Testis (tissue), 3 donors: ENCODE results near the gene DUSP28. TPM values are rescaled to one million over a fixed set of nuclear protein-coding genes. Genes with fewer than 3 reads are reported as not detected.

Experiments
- DNase-seq: peaks from one replicate; pipeline ENCODE4 v3.0.0-alpha.2; 2019
- H3K27ac ChIP-seq, 2 donors: fragments of 200-600 bp; sonication (generic); one replicate each; pipeline ENCODE4 v1.5.1; 2019
- H3K27me3 ChIP-seq: fragments of 200-600 bp; sonication (generic); one replicate; pipeline ENCODE4 v1.5.1; 2019
- H3K36me3 ChIP-seq: fragments of 200-600 bp; sonication (generic); one replicate; pipeline ENCODE4 v1.5.1; 2017; ENCODE audit warnings: low read depth; ENCODE audit errors: missing control alignments
- H3K4me1 ChIP-seq: fragments of 200-600 bp; sonication (generic); one replicate; pipeline ENCODE4 v1.5.1; 2019
- H3K4me3 ChIP-seq, 2 donors: fragments of 200-600 bp; sonication (generic); one replicate each; pipeline ENCODE4 v1.5.1; 2017 to 2019
- H3K9me3 ChIP-seq: fragments of 200-600 bp; sonication (generic); one replicate; pipeline ENCODE4 v1.5.1; 2017
- POLR2A ChIP-seq: fragments of 450-650 bp; IDR thresholded peaks from one replicate; pipeline ENCODE4 v1.6.1; 2017; ENCODE audit warnings: antibody characterized with exemption, mild to moderate bottlenecking, moderate library complexity
- WGBS, 2 donors: methylation state at CpG; one replicate each; pipeline ENCODE4 v1.1.5; 2018; 5-methylcytosine and 5-hydroxymethylcytosine counted together
- intact Hi-C: fragments of 100-400 bp; cut with DNase I; formaldehyde crosslinking; loops from one replicate; pipeline ENCODE4 v1.15.1; 2023; ENCODE audit warnings: low total_unique reads
- polyA plus RNA-seq: library from polyadenylated mRNA; stranded (reverse); fragments of 350-450 nt; fragmentation: Illumina TruSeq; extraction: RNeasy Lipid Tissue Mini Kit (QIAGEN cat#74804); gene quantifications from one replicate; pipeline ENCODE4 v1.2.3, GENCODE V29; 2014; ENCODE audit warnings: low read depth, low replicate concordance; ENCODE audit not compliant: insufficient read depth
- total RNA-seq, 2 donors: library from RNA; depleted of rRNA; stranded (reverse); fragments of >200 nt; gene quantifications; one replicate each; pipeline ENCODE4 v1.2.3, GENCODE V29; 2016
- TF ChIP-seq, protein P1 (sequence below), 3 experiments: fragments of 450-650 bp in 2 of 3; fragments of 200-600 bp in 1 of 3; sonication (generic) in 1 of 3; IDR thresholded peaks; one replicate each; pipeline ENCODE4 v1.5.1; 2016 to 2019; ENCODE audit warnings: antibody characterized with exemption in 3 of 3, mild to moderate bottlenecking in 2 of 3, moderate library complexity in 1 of 3

DUSP28 gene
- total and polyA plus RNA-seq, 3 donors from 2014 or later, result 19.3 to 37.6 (median 24.7) TPM

DNA sequence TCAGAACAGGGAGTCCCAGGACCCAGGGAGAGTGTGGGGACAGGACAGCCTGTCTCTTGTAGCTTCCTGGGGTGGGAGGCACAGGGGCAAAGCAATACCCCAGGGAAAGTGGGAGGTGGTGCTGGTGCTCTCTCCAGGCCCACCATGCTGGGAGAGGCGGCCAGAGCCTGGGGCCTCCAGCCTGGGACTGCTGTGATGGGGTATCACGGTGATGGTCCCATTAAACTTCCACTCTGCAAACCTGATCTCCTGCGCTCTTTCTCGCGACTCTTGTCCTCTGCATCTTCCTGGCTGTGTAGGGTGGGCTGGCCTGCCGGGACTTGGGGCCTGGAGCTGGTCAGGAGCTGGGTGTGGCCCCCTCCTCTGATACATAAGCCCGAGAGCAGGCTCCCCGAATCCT is 18.3 kb downstream of the DUSP28 start:
- 82 to 87% methylated on average over 8 of the region's 8 CpGs for WGBS, 2 donors
- Histone ChIP-seq H3K4me1 (no peaks in the 10 kb centered on the region), H3K27me3 (no peaks in the 10 kb centered on the region), H3K36me3 (no peaks in the 10 kb centered on the region), H3K4me3 (no peak overlapping the region), H3K27ac (no peak overlapping the region), H3K9me3 (no peaks in the 10 kb centered on the region)
- no peak for TF ChIP-seq POLR2A
- TF ChIP-seq, protein P1, sequence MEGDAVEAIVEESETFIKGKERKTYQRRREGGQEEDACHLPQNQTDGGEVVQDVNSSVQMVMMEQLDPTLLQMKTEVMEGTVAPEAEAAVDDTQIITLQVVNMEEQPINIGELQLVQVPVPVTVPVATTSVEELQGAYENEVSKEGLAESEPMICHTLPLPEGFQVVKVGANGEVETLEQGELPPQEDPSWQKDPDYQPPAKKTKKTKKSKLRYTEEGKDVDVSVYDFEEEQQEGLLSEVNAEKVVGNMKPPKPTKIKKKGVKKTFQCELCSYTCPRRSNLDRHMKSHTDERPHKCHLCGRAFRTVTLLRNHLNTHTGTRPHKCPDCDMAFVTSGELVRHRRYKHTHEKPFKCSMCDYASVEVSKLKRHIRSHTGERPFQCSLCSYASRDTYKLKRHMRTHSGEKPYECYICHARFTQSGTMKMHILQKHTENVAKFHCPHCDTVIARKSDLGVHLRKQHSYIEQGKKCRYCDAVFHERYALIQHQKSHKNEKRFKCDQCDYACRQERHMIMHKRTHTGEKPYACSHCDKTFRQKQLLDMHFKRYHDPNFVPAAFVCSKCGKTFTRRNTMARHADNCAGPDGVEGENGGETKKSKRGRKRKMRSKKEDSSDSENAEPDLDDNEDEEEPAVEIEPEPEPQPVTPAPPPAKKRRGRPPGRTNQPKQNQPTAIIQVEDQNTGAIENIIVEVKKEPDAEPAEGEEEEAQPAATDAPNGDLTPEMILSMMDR (IDR thresholded peaks at IDR 0.05), result no peak
- no peak for DNase-seq
- intact Hi-C loops, result no loop called here

- no peaks in the 10 kb centered on the region for H3K27me3 ChIP-seq
- H3K4me3 ChIP-seq, result no peak overlapping the region
- TF ChIP-seq POLR2A, result no peak
- TF ChIP-seq, protein P1 (IDR thresholded peaks at IDR 0.05), result no peak
- 91% methylated on average over 10 to 12 of the region's 12 CpGs for WGBS, 2 donors
- DNase-seq, result no peak
- no peaks in the 10 kb centered on the region for H3K36me3 ChIP-seq
- H3K9me3 ChIP-seq, result no peaks in the 10 kb centered on the region
- intact Hi-C loops, result no loop called here
- no peak overlapping the region for H3K27ac ChIP-seq
- H3K4me1 ChIP-seq, result no peaks in the 10 kb centered on the region
Measured at GRCh38 chr2:240579071-240579762, 19.1 kb downstream of the DUSP28 start.

- no peak for TF ChIP-seq POLR2A
- TF ChIP-seq, protein P1 (IDR thresholded peaks at IDR 0.05), result no peak
- Histone ChIP-seq H3K27me3 (no peaks in the 10 kb centered on the region), H3K36me3 (no peaks in the 10 kb centered on the region), H3K4me1 (peaks cover 5% of the 10 kb centered on the region), H3K4me3 (no peak overlapping the region), H3K27ac (no peak overlapping the region), H3K9me3 (no peaks in the 10 kb centered on the region)
- no peak for DNase-seq
- intact Hi-C loops, result no loop called here
- 72 to 74% methylated on average over 27 of the region's 27 CpGs for WGBS, 2 donors
Measured at GRCh38 chr2:240579771-240580614, 19.8 kb downstream of the DUSP28 start.

DNA sequence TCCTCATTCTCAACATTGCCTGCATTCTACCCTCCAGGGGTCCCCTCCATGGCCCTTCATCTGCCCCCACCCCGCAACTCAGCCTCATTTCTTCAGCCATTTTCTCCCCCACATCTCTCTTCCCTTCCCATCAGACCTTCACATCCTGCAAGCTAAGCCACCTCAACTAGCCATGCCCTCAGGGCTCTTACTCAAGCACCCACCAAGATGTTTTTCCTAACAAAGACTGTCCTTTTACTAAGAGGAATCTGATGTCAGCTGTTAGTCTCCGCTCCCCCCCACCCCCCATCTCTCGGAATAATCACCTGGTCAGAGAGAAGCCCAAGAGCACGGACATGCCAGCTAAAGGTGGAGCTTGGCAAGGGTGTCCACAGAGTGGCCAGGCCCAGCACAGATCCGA is 21.7 kb downstream of the DUSP28 start:
- H3K9me3 ChIP-seq, result no peaks in the 10 kb centered on the region
- H3K4me3 ChIP-seq, result no peak overlapping the region
- 93 to 99% methylated on average over 5 of the region's 5 CpGs for WGBS, 2 donors
- intact Hi-C loops, result no loop called here
- TF ChIP-seq POLR2A, result no peak
- TF ChIP-seq, protein P1 (IDR thresholded peaks at IDR 0.05), result no peak
- no peak overlapping the region for H3K27ac ChIP-seq
- H3K36me3 ChIP-seq, result no peaks in the 10 kb centered on the region
- H3K27me3 ChIP-seq, result no peaks in the 10 kb centered on the region
- DNase-seq, result no peak
- peaks cover 11% of the 10 kb centered on the region for H3K4me1 ChIP-seq
